GM18868 (cell line): ENCODE data around the gene EHMT1.
"Not testable (repeated sequence)": the region's sequence is repeated elsewhere in the genome, so short reads cannot be mapped to it uniquely, and the experiment has no call there.

ENCODE experiments used
- ATAC-seq: cut with Tn5 transposase; IDR thresholded peaks from one replicate; pipeline ENCODE4 v1.9.1; 2021; ENCODE audit warnings: mild to moderate bottlenecking, moderate library complexity; ENCODE audit not compliant: unreplicated experiment

The EHMT1 gene

GRCh38 chr9:137614631-137615386, 4.0 kb upstream of the EHMT1 start:
- no peak for ATAC-seq

DNA sequence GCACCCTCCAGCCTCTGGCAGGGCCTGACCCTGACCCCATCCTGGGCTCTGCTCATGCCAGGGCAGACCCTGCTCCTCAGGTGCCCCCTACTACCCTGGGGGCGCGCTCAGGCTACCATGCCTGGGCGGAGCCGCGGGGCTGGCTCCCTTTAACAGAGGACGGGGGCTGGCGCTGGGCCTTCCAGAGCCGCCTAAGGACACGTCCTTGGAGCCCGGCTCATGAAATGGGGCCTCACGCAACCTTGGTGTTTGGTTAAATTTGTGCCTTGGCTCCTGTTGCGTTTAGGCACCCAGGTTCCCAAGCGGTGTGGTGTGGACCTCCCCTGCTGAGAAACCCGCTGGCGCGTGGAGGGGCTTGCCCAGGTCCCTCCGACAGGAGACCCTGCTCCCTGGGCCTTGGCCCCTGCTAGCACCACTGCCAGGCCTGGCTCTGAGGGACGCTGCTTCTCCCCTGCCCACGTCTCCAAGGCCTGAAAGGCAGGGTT, 3.4 kb upstream of the EHMT1 start:
- no peak for ATAC-seq

GRCh38 chr9:137619240-137620047, 639 bp downstream of the EHMT1 start:
- peak; percentile 19 for ATAC-seq

GRCh38 chr9:137620048-137620405, 1.2 kb downstream of the EHMT1 start:
- no peak for ATAC-seq

- ATAC-seq = no peak
These were observed 1.8 kb downstream of the EHMT1 start for GRCh38 chr9:137620581-137620980.

- no peak for ATAC-seq
These were observed 2.4 kb downstream of the EHMT1 start for GRCh38 chr9:137621131-137621757.

DNA sequence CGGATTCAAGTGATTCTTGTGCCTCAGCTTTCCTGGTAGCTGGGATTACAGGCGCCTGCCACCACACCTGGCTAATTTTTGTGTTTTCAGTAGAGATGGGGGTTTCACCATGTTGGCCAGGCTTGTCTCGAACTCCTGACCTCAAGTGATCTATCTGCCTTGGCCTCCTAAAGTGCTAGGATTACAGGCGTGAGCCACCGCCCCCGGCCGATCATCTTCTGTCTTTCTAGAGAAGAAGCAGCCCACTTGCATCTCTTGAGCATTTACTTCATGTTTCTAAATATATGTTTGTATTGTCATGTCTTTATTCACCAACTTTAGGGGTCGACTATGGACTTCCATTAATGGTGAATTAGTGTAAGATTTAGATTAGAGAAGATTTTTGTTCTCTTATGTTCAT, 3.4 kb downstream of the EHMT1 start:
- ATAC-seq = not testable (repeated sequence)

DNA sequence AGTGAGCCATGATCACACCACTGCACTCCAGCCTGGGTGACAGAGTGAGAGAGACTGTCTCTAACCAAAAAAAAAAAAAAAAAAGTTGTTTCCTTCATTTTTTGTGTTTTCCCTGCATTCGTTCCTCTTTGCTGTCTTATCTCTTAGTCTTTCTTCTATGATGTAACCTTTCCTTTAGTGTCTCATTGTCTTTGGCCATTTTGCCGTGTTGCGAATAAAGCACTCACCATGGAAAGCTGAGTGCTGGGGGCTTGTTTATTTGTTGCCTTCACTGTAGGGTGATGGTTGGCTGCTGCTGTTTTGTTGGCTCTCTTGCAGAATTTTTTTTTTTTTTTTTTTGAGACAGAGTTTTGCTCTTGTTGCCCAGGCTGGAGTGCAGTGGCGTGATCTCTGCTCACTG, 7.7 kb downstream of the EHMT1 start:
- no peak for ATAC-seq

GRCh38 chr9:137627406-137627805, 8.6 kb downstream of the EHMT1 start:
- not testable (repeated sequence) for ATAC-seq

GRCh38 chr9:137630126-137630525, 11.3 kb downstream of the EHMT1 start:
- no peak for ATAC-seq

DNA sequence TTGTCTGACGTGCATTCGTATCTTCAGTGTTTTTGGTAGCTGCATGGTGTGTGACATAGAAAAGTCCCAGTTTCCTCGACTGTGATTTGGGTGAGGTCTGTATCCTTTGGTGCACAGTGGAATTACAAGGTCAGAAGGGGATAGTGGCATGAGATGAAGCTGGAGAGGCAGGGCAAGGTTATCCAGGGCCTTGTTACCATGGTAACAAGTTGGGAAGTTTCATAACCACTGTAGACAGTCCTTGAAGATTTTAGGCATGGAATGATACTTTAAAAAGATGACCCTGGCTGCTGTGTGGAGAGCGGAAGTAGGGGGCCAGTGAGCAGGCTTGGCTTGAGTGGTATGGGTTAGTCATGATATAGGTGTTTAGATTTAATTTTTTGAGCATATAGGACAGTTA, 11.9 kb downstream of the EHMT1 start:
- no peak for ATAC-seq

GRCh38 chr9:137631345-137632229, 12.8 kb downstream of the EHMT1 start:
- no peak for ATAC-seq

- ATAC-seq = no peak
These were observed 13.7 kb downstream of the EHMT1 start for GRCh38 chr9:137632230-137633161.

- no peak for ATAC-seq
These were observed 15.2 kb downstream of the EHMT1 start for GRCh38 chr9:137634016-137634415.

DNA sequence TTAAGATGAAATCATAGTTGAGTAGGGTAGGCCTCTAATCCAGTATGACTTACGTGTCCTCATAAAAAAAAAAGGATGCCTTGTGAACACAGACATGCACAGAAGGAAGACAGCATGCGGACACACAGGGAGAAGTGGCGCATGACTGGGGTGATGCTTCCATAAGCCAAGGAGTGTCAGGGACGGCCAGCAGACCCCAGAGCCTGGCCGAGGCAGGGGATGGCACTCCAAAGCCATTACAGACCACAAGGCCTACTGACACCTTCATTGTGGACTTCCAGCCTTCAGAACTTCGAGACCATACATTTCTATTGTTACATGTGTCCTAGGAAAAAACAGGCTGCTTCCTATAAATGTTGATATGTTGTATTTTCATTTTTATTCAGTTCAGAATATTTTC, 19.9 kb downstream of the EHMT1 start:
- no peak for ATAC-seq

DNA sequence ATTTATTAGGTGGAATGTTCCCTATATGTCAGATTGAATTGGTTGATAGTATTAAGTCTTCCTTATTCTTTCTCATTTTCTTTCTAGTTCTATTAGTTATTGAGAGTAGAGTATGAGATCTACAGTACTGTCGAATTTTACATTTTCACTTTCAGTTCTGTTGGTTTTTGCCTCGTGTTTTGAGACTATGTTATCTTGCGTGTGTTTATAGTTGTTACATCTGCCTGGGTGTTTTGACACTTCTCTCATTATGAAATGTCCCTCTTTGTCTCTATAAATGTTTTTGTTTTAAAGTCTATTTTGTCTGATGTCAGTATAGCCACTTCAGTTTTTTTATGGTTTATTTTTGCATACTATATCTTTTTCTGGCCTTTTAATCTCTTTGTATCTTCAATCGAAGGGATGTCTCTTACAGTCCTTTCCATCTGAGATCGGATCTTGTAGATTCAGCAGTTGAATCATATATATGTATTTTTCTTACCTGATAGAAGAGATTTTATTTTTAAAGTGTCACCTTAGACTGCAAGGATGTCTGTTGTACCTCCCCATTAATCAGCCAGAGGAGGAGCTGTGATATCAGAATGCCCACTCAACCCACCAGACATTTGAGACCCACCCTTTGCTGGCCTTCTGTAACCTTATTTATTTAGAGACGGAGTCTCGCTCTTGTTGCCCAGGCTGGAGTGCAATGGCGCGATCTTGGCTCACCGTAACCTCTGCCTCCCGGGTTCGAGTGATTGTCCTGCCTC, 20.7 kb downstream of the EHMT1 start:
- ATAC-seq = no peak

- ATAC-seq = no peak
These were observed 22.1 kb downstream of the EHMT1 start for GRCh38 chr9:137640862-137641261.

GRCh38 chr9:137642118-137642601, 23.4 kb downstream of the EHMT1 start:
- no peak for ATAC-seq

GRCh38 chr9:137642892-137643291, 24.1 kb downstream of the EHMT1 start:
- no peak for ATAC-seq
